WERI-Rb-1 (cell line): ENCODE data around the gene ATG16L2.
"Not testable (repeated sequence)": the region's sequence is repeated elsewhere in the genome, so short reads cannot be mapped to it uniquely, and the experiment has no call there.

ENCODE experiments used
- DNase-seq: peaks from one replicate; pipeline ENCODE4 v3.0.0-alpha.2; 2020
- H3K27ac ChIP-seq: fragments of 250-450 bp; sonication (Bioruptor Pico); 2 replicates; pipeline ENCODE4 v1.5.1; 2020; ENCODE audit warnings: mild to moderate bottlenecking, moderate library complexity
- H3K27me3 ChIP-seq: fragments of 250-450 bp; sonication (Bioruptor Pico); 2 replicates; pipeline ENCODE4 v1.5.1; 2021; ENCODE audit warnings: mild to moderate bottlenecking, low read depth, moderate library complexity; ENCODE audit not compliant: insufficient read depth, severe bottlenecking
- H3K36me3 ChIP-seq: fragments of 250-450 bp; sonication (Bioruptor Pico); 2 replicates; pipeline ENCODE4 v1.5.1; 2020; ENCODE audit warnings: mild to moderate bottlenecking, moderate library complexity
- H3K4me3 ChIP-seq: 2 replicates; pipeline ENCODE4 v1.5.1; 2011; ENCODE audit warnings: low read depth, mild to moderate bottlenecking, control low read depth, low read length
- H3K9me3 ChIP-seq: fragments of 250-450 bp; sonication (Bioruptor Pico); 2 replicates; pipeline ENCODE4 v1.5.1; 2021; ENCODE audit warnings: mild to moderate bottlenecking, moderate library complexity; ENCODE audit not compliant: severe bottlenecking
- TF ChIP-seq, protein P1 (sequence below): IDR thresholded peaks from 2 replicates; pipeline ENCODE4 v1.5.1; 2011; ENCODE audit warnings: low read depth, mild to moderate bottlenecking, control low read depth, inconsistent platforms, low read length

The ATG16L2 gene

DNA sequence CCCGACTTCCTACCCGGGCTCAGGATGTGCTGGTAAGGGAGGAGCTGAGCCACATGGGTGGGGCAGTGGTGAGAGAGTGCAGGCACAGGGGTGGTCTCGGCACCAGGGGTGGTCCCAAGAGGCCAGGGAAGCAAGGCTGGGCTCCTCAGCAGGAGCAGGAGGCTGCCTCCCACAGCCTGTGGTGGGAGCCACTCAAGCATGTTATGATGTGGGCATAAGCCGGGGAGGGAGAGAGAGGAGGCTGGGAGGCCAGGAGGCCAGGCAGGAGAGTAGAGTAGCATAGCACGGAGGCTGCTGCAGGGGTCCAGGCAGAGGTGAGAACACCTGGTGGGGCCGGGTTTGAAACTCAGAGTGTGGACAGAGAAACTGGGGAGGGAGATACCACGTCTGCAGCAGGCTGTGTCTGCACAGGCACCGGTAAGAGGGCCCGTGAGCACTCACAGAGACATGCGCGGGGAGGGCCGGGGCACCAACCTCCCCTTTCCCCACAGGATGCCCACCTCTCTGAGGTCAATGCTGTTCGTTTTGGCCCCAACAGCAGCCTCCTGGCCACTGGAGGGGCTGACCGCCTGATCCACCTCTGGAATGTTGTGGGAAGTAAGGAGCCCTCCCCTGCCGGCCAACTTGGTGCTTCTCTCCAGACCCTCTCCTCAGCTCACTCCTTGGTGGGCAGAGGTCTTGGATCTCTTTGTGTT lies 10.7 kb downstream of the ATG16L2 start:
- TF ChIP-seq, protein P1, sequence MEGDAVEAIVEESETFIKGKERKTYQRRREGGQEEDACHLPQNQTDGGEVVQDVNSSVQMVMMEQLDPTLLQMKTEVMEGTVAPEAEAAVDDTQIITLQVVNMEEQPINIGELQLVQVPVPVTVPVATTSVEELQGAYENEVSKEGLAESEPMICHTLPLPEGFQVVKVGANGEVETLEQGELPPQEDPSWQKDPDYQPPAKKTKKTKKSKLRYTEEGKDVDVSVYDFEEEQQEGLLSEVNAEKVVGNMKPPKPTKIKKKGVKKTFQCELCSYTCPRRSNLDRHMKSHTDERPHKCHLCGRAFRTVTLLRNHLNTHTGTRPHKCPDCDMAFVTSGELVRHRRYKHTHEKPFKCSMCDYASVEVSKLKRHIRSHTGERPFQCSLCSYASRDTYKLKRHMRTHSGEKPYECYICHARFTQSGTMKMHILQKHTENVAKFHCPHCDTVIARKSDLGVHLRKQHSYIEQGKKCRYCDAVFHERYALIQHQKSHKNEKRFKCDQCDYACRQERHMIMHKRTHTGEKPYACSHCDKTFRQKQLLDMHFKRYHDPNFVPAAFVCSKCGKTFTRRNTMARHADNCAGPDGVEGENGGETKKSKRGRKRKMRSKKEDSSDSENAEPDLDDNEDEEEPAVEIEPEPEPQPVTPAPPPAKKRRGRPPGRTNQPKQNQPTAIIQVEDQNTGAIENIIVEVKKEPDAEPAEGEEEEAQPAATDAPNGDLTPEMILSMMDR = no peak
- H3K4me3 ChIP-seq = no peak overlapping the region
- no peaks in the 10 kb centered on the region for H3K9me3 ChIP-seq
- H3K36me3 ChIP-seq = no peaks in the 10 kb centered on the region; the same call in 1 of the 2 replicates
- no peaks in the 10 kb centered on the region for H3K27me3 ChIP-seq
- H3K27ac ChIP-seq = no peak overlapping the region
- DNase-seq = no peak

DNA sequence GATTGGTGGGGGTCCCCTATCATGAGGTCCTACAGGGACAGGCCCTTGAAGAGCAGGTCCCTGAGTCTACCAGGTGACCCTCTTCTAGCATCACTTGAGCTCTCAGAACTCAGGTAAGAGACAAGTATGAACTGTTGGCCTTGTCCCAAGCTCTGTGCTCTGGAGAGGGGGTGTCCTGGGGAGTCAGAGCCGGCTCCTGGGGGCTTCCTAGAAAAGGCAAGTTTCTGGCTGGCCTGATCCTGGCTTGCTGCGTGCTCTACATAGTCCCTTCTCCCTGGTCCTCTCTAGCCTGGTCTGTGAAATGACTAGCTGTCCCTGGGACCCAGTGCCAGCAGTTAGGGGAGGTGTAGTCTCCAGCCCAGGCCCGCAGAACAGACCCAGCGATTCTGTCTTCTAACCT lies 11.4 kb downstream of the ATG16L2 start:
- no peak for DNase-seq
- no peaks in the 10 kb centered on the region for H3K9me3 ChIP-seq
- TF ChIP-seq, protein P1 = no peak
- H3K4me3 ChIP-seq = no peak overlapping the region
- H3K27ac ChIP-seq = no peak overlapping the region
- no peaks in the 10 kb centered on the region; the same call in 1 of the 2 replicates for H3K36me3 ChIP-seq
- no peaks in the 10 kb centered on the region for H3K27me3 ChIP-seq

DNA sequence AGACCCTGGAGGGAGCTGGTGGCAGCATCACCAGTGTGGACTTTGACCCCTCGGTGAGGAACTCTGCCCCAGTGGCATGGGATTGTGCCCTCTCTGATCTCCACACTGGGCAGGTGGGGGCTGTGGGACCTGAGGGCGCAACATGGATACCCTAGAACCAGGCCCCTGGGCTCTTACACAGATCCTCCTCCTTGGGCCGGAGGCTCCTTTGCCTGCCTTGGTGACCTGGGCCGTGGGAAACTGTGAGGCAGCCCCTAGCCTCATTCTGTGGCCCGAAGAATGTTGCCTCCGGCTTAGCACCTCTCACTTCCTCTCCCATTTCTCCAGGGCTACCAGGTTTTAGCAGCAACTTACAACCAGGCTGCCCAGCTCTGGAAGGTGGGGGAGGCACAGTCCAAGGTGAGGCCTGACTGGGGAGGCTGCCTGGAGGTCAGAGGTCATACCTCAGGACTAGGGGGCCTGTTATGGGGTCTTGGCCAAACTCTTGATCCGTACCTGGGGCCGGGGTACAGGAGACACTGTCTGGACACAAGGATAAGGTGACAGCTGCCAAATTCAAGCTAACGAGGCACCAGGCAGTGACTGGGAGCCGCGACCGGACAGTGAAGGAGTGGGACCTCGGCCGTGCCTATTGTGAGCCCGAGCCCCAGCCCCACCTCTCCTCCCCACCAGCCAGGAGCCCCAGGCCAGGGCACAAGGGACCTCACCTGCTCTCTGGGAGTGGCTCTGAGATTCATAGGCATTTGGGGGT lies 12.2 kb downstream of the ATG16L2 start:
- H3K27me3 ChIP-seq = no peaks in the 10 kb centered on the region
- H3K36me3 ChIP-seq = no peaks in the 10 kb centered on the region; the same call in 1 of the 2 replicates
- TF ChIP-seq, protein P1 = no peak
- no peak for DNase-seq
- no peaks in the 10 kb centered on the region for H3K9me3 ChIP-seq
- no peak overlapping the region for H3K4me3 ChIP-seq
- no peak overlapping the region for H3K27ac ChIP-seq

DNA sequence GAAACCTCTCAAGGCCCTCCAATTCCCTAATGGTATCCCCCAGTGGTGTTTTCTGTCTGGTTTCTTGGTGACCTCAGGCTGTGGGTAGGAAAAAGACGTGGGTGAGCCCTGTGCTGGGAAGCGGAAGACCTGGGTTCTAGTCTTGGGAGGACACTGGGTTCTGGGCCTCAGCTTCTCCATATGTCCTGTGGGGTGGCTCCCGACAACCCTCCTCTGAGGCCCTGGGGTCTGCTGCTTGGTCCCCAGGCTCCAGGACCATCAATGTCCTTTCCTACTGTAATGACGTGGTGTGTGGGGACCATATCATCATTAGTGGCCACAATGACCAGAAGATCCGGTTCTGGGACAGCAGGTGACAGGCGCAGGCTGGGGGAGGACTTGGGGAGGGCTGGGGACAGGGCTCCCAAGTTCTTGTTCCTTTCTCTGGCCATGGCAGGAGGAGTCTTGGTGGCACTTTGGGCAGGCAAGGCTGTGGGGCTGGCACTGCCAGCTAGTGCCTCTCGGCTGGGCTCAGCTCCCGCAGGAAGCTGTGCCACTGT lies 12.8 kb downstream of the ATG16L2 start:
- Histone ChIP-seq H3K27me3 (no peaks in the 10 kb centered on the region), H3K9me3 (no peaks in the 10 kb centered on the region), H3K4me3 (no peak overlapping the region), H3K27ac (no peak overlapping the region), H3K36me3 (no peaks in the 10 kb centered on the region; the same call in 1 of the 2 replicates)
- DNase-seq = no peak
- TF ChIP-seq, protein P1 = no peak

DNA sequence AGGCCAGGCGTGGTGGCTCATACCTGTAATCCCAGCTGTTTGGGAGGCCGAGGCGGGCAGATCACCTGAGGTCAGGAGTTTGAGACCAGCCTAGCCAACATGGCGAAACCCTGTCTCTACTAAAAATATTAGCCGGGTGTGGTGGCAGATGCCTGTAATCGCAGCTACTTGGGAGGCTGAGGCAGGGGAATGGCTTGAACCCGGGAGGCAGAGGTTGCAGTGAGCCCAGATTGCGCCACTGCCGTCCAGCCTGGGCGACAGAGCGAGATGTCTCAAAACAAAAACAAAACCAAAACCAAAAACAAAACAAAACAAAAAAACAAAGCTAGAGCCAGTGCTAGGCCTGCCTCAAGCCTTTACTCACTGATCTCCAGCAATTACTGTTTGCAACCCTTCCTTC lies 13.4 kb downstream of the ATG16L2 start:
- not testable (repeated sequence) for H3K27ac ChIP-seq, DNase-seq, H3K27me3 ChIP-seq, H3K9me3 ChIP-seq, H3K4me3 ChIP-seq, H3K36me3 ChIP-seq

DNA sequence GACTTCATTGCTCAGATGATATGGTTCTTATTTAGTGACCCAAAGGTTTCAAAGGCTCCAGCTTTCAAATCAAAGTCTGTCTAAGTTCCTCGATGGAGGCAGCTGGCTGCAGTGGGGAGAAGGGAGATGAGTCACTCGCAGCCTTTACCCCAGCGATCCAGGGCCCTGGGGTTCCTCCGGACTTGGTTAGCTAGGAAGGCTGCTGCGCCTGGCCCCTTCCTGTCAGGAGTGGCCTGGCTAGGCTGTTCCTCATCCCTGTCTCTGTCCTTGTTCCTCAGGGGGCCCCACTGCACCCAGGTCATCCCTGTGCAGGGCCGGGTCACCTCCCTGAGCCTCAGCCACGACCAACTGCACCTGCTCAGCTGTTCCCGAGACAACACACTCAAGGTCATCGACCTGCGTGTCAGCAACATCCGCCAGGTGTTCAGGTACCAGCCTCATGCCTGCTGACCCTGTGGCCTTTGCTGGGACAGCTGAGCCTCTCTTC lies 13.9 kb downstream of the ATG16L2 start:
- H3K9me3 ChIP-seq = no peaks in the 10 kb centered on the region
- no peaks in the 10 kb centered on the region; the same call in 1 of the 2 replicates for H3K36me3 ChIP-seq
- DNase-seq = no peak
- H3K27me3 ChIP-seq = no peaks in the 10 kb centered on the region
- TF ChIP-seq, protein P1 = no peak
- no peak overlapping the region for H3K4me3 ChIP-seq
- H3K27ac ChIP-seq = no peak overlapping the region
